ENCODE measurements around the gene MRGPRX4. TPM values are rescaled to one million over a fixed set of nuclear protein-coding genes. Genes with fewer than 3 reads are reported as not detected.
"Not testable (repeated sequence)": the region's sequence is repeated elsewhere in the genome, so short reads cannot be mapped to it uniquely, and the experiment has no call there.

MRGPRX4 gene
- not detected for total RNA-seq

GRCh38 chr11:18172666-18173065 lies at the start of gene MRGPRX4:
TSS of gene MRGPRX4 (plus strand) at chr11:18172837. CDS start at chr11:18173257, 420 bp downstream.
- H3K27ac ChIP-seq, result no peak within 1 kb of the TSS
- H3K27me3 ChIP-seq, result no peaks in the 10 kb centered on the region
- no peaks in the 10 kb centered on the region for H3K9me3 ChIP-seq
- no peaks in the 10 kb centered on the region for H3K36me3 ChIP-seq
- TF ChIP-seq, protein P1, sequence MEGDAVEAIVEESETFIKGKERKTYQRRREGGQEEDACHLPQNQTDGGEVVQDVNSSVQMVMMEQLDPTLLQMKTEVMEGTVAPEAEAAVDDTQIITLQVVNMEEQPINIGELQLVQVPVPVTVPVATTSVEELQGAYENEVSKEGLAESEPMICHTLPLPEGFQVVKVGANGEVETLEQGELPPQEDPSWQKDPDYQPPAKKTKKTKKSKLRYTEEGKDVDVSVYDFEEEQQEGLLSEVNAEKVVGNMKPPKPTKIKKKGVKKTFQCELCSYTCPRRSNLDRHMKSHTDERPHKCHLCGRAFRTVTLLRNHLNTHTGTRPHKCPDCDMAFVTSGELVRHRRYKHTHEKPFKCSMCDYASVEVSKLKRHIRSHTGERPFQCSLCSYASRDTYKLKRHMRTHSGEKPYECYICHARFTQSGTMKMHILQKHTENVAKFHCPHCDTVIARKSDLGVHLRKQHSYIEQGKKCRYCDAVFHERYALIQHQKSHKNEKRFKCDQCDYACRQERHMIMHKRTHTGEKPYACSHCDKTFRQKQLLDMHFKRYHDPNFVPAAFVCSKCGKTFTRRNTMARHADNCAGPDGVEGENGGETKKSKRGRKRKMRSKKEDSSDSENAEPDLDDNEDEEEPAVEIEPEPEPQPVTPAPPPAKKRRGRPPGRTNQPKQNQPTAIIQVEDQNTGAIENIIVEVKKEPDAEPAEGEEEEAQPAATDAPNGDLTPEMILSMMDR (IDR thresholded peaks at IDR 0.05), result no peak
- H3K4me3 ChIP-seq, result no peak within 1 kb of the TSS
- DNase-seq (ENCODE audit: low spot score in 2 of 2), result no peak
- intact Hi-C loops (cut with DNase I), result no loop called here
- no peaks in the 10 kb centered on the region for H3K4me1 ChIP-seq

- H3K27ac ChIP-seq; H3K9me3 ChIP-seq; DNase-seq (ENCODE audit: low spot score in 2 of 2); H3K4me1 ChIP-seq; H3K4me3 ChIP-seq; H3K36me3 ChIP-seq; H3K27me3 ChIP-seq; intact Hi-C loops (cut with DNase I): not testable (repeated sequence)
These were observed 41.5 kb upstream of the MRGPRX4 start for GRCh38 chr11:18131115-18131514.

DNA sequence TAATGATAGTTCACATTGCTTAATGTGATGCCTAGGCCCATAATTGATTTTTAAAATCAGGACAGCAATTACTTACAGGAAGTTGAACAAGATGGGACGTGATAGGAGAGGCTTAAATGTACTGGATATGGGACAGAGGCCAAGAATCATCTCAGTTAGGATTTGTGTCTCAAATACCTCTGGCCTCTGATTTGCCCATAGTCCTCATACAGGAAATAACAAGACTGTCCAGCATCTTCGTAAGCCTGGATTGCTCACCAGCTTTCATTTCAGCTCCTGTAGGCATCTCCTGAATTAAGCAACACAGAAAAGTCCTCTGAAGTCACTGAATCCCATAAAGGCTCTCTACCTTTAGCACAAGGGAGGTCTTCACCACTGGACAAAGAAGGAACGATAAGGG lies 40.3 kb upstream of the MRGPRX4 start, which contains the start of gene MRGPRX3:
Gene MRGPRX3 (plus strand): TSS at position 231 of the 400 bp plus-strand sequence. CDS start 4,632 bp downstream, outside the sequence.
- H3K9me3 ChIP-seq, result no peaks in the 10 kb centered on the region
- no peak for DNase-seq (ENCODE audit: low spot score in 2 of 2)
- no peaks in the 10 kb centered on the region for H3K27me3 ChIP-seq
- TF ChIP-seq, protein P1 (IDR thresholded peaks at IDR 0.05), result no peak
- no peak within 1 kb of the TSS for H3K27ac ChIP-seq
- no peak within 1 kb of the TSS for H3K4me3 ChIP-seq
- H3K4me1 ChIP-seq, result no peaks in the 10 kb centered on the region
- intact Hi-C loops (cut with DNase I), result no loop called here
- no peaks in the 10 kb centered on the region for H3K36me3 ChIP-seq

GRCh38 chr11:18135308-18135707 lies 37.3 kb upstream of the MRGPRX4 start:
- no peaks in the 10 kb centered on the region for H3K27me3 ChIP-seq
- TF ChIP-seq, protein P1 (IDR thresholded peaks at IDR 0.05), result no peak
- no peak for DNase-seq (ENCODE audit: low spot score in 2 of 2)
- no peak overlapping the region for H3K4me3 ChIP-seq
- no peaks in the 10 kb centered on the region for H3K36me3 ChIP-seq
- no peak overlapping the region for H3K27ac ChIP-seq
- intact Hi-C loops (cut with DNase I), result no loop called here
- H3K9me3 ChIP-seq, result no peaks in the 10 kb centered on the region
- H3K4me1 ChIP-seq, result no peaks in the 10 kb centered on the region

DNA sequence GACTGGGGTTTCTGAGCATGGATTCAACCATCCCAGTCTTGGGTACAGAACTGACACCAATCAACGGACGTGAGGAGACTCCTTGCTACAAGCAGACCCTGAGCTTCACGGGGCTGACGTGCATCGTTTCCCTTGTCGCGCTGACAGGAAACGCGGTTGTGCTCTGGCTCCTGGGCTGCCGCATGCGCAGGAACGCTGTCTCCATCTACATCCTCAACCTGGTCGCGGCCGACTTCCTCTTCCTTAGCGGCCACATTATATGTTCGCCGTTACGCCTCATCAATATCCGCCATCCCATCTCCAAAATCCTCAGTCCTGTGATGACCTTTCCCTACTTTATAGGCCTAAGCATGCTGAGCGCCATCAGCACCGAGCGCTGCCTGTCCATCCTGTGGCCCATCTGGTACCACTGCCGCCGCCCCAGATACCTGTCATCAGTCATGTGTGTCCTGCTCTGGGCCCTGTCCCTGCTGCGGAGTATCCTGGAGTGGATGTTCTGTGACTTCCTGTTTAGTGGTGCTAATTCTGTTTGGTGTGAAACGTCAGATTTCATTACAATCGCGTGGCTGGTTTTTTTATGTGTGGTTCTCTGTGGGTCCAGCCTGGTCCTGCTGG lies 35.3 kb upstream of the MRGPRX4 start:
- H3K27ac ChIP-seq, result no peak overlapping the region
- H3K4me1 ChIP-seq, result no peaks in the 10 kb centered on the region
- intact Hi-C loops (cut with DNase I), result no loop called here
- no peaks in the 10 kb centered on the region for H3K27me3 ChIP-seq
- H3K9me3 ChIP-seq, result no peaks in the 10 kb centered on the region
- TF ChIP-seq, protein P1 (IDR thresholded peaks at IDR 0.05), result no peak
- no peaks in the 10 kb centered on the region for H3K36me3 ChIP-seq
- no peak overlapping the region for H3K4me3 ChIP-seq
- no peak for DNase-seq (ENCODE audit: low spot score in 2 of 2)

DNA sequence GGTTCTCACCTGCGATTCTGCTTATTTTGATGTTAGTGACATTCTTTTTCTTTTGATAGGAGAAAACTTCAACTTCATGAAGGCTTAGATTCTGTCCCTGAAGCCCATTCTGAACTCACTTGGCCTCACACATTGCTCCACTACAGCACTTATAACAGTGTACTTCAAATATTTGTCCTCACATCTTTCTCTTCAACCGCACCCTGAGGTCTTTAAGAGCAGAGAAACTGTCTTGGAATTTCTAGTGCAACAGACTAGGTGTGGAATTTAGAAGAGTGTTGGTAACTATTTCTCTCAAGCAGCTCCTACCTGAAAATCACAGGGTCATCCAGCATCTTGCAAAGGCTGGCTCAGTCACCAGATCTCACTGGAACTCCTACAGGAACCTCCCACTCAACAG lies 32.5 kb upstream of the MRGPRX4 start:
- H3K27ac ChIP-seq, result no peak overlapping the region
- no peaks in the 10 kb centered on the region for H3K36me3 ChIP-seq
- no peaks in the 10 kb centered on the region for H3K9me3 ChIP-seq
- no peak overlapping the region for H3K4me3 ChIP-seq
- no peaks in the 10 kb centered on the region for H3K27me3 ChIP-seq
- no peaks in the 10 kb centered on the region for H3K4me1 ChIP-seq
- TF ChIP-seq, protein P1 (IDR thresholded peaks at IDR 0.05), result no peak
- intact Hi-C loops (cut with DNase I), result no loop called here
- no peak for DNase-seq (ENCODE audit: low spot score in 2 of 2)

Measured in ascending aorta (tissue), 2 donors.